ENCODE results near the gene CDH23.

- TF ChIP-seq CTCF (conservative IDR thresholded peaks at IDR 0.05; ENCODE audit: low read depth, low read length) = no peak
- TF ChIP-seq EZH2 (IDR thresholded peaks at IDR 0.05; ENCODE audit: low read length, unreplicated experiment) = no peak
Measured at GRCh38 chr10:71398976-71399375, 2.3 kb downstream of the CDH23 start.
